Thyroid gland (tissue), 4 donors: ENCODE results near the gene RPH3AL. TPM values are rescaled to one million over a fixed set of nuclear protein-coding genes. Genes with fewer than 3 reads are reported as not detected.
"Not testable (repeated sequence)": the region's sequence is repeated elsewhere in the genome, so short reads cannot be mapped to it uniquely, and the experiment has no call there.

Source experiments
- DNase-seq, 2 donors: peaks; one replicate each; pipeline ENCODE4 v3.0.0-alpha.2; 2019
- H3K27ac ChIP-seq, 3 donors: fragments of 200-600 bp; sonication (generic); 1 replicate in 2 of 3; 2 replicates in 1 of 3; pipeline ENCODE4 v1.5.1; 2016 to 2019; ENCODE audit warnings: mild to moderate bottlenecking in 1 of 3, moderate library complexity in 1 of 3
- H3K27me3 ChIP-seq: fragments of 200-600 bp; sonication (generic); one replicate; pipeline ENCODE4 v1.5.1; 2019
- H3K36me3 ChIP-seq, 2 donors: fragments of 200-600 bp; sonication (generic); one replicate each; pipeline ENCODE4 v1.5.1; 2016 to 2019
- H3K4me1 ChIP-seq, 2 donors: fragments of 200-600 bp; sonication (generic); one replicate each; pipeline ENCODE4 v1.5.1; 2017 to 2019
- H3K4me3 ChIP-seq, 3 donors: fragments of 200-600 bp; sonication (generic); replicated peaks in 1 of 3; 1 replicate in 2 of 3; 2 replicates in 1 of 3; pipeline ENCODE4 v1.5.1; 2016; ENCODE audit warnings: mild to moderate bottlenecking in 1 of 3
- H3K9me3 ChIP-seq: fragments of 200-600 bp; sonication (generic); one replicate; pipeline ENCODE4 v1.5.1; 2017
- CTCF ChIP-seq, 6 experiments: fragments of 200-600 bp in 3 of 6; fragments of 450-650 bp in 3 of 6; sonication (generic) in 3 of 6; IDR thresholded peaks; one replicate each; pipeline ENCODE4 v1.5.1; 2016 to 2019; ENCODE audit warnings: antibody characterized with exemption in 6 of 6, mild to moderate bottlenecking in 2 of 6, inconsistent platforms in 1 of 6, moderate library complexity in 1 of 6
- POLR2A ChIP-seq, 2 donors: fragments of 450-650 bp; IDR thresholded peaks; one replicate each; pipeline ENCODE4 v1.6.1; 2017; ENCODE audit warnings: antibody characterized with exemption in 2 of 2, mild to moderate bottlenecking in 2 of 2, moderate library complexity in 1 of 2
- WGBS, 2 donors: methylation state at CpG; one replicate each; pipeline ENCODE4 v1.1.5; 2017; 5-methylcytosine and 5-hydroxymethylcytosine counted together
- intact Hi-C: fragments of 100-400 bp; cut with DNase I; formaldehyde crosslinking; loops from one replicate; pipeline ENCODE4 v1.15.1; 2023
- total RNA-seq, 4 donors: library from RNA; depleted of rRNA; stranded (reverse); fragments of >200 nt; gene quantifications; one replicate each; pipeline ENCODE4 v1.2.3, GENCODE V29; 2016

RPH3AL gene
- total RNA-seq, 4 donors from 2014 or later: 19.1 to 47.7 (median 42.5) TPM

DNA sequence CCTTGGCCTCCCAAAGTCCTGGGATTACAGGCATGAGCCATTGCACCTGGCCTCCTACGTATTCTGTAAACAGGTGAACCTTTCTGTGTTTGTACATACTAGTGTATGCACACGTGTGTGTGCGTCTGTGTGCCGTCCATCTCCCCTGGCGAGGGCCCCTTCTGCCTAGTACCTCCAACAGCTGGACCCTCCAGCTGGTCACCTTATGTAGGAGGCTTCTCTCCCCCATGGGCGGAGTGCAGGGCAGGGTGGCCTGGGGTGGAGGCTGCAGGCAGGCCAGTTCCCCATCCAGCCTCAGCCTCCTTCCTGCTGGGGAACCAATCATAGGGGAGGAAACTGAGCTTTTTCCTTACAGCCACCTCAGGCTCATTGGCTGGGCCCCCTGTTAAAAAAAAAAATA, 146.8 kb downstream of the RPH3AL start:
- TF ChIP-seq CTCF (IDR thresholded peaks at IDR 0.05): no peak
- no peak for TF ChIP-seq POLR2A (IDR thresholded peaks at IDR 0.05)

DNA sequence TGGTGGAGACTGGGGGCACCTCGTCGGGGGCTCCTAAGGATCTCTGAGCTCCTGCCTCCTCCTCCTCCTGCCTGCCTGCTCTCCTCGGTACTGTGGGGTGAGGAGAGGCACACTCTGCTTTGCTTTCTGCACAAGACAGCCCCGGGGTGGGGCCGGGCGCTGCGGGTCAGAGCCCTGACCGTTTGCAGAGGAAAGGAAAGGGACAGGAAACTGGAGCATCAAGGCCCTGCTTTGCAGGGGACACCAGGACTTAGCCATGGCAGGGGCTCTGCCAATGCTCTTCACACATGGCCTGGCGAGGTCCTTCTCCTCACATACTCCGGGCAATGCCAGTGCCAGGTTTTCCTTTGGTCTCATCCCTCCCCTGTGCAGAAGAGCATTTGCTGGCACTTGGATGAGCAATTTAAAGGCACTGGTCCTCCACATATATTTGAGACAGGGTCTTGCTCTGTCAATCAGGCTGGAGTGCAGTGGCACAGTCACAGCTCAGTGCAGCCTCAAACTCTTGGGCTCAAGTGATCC, 147.4 kb downstream of the RPH3AL start:
- H3K36me3 ChIP-seq: no peaks in the 10 kb centered on the region
- no peaks in the 10 kb centered on the region for H3K9me3 ChIP-seq
- DNase-seq: no peak
- H3K4me3 ChIP-seq: no peak overlapping the region
- intact Hi-C loops: no loop called here
- H3K27me3 ChIP-seq: no peaks in the 10 kb centered on the region
- no peaks in the 10 kb centered on the region for H3K4me1 ChIP-seq
- H3K27ac ChIP-seq: no peak overlapping the region
- TF ChIP-seq CTCF (IDR thresholded peaks at IDR 0.05) (no peak), POLR2A (IDR thresholded peaks at IDR 0.05) (no peak)
- WGBS, 2 donors: 16 to 43% methylated on average over 3 to 10 of the region's 10 CpGs

More for the DNA sequence above, 146.8 kb downstream of the RPH3AL start:
- DNase-seq: no peak
- intact Hi-C loops: no loop called here
- H3K4me1 ChIP-seq: no peaks in the 10 kb centered on the region
- H3K36me3 ChIP-seq: no peaks in the 10 kb centered on the region
- no peak overlapping the region for H3K4me3 ChIP-seq
- no peak overlapping the region for H3K27ac ChIP-seq
- no peaks in the 10 kb centered on the region for H3K9me3 ChIP-seq
- H3K27me3 ChIP-seq: no peaks in the 10 kb centered on the region
- WGBS, 2 donors: 92 to 98% methylated on average over 6 of the region's 6 CpGs

DNA sequence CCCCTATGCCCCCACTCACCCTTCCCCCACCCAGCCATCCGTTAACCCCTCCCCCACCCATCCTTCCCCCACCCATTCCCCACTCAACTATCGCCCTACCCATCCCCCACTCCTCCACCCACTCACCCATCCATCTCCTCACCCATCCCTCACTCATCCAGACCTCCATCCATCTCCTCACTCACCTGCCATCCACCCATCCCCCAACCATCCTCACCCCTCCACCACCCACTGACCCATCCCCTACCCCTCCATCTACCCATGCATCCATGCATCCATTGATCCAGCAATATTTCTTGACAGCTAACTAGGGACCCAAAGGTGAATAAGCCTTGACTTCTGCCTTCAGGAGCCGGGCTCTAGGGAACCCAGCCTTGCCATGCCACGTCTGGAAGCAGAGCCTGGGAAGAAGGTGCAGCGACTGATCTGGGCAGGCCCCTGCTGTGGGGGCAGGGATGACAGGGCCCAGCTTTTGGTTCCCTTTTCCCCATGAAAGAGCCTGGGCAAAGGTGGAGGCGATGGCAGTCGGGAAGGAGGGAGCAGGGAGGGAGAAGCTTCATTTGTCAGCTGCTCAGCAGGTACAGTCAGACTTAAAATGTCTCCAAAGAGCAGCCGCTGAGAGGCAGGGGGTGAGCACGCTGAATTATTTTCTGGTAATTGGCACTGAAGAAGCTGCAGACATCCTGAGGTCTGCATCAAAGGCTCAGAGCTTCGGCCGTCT, 148.0 kb downstream of the RPH3AL start:
- no peak overlapping the region for H3K4me3 ChIP-seq
- no peak overlapping the region for H3K27ac ChIP-seq
- TF ChIP-seq POLR2A (IDR thresholded peaks at IDR 0.05) (no peak), CTCF (IDR thresholded peaks at IDR 0.05) (no peak)
- no peaks in the 10 kb centered on the region for H3K27me3 ChIP-seq
- DNase-seq: no peak
- 40 to 57% methylated on average over 8 to 11 of the region's 11 CpGs for WGBS, 2 donors
- no peaks in the 10 kb centered on the region for H3K36me3 ChIP-seq
- intact Hi-C loops: no loop called here
- H3K4me1 ChIP-seq: peaks cover 0 to 5% of the 10 kb centered on the region in 2 donors
- H3K9me3 ChIP-seq: no peaks in the 10 kb centered on the region

GRCh38 chr17:202501-202951, 150.1 kb downstream of the RPH3AL start:
- Histone ChIP-seq H3K36me3 (no peaks in the 10 kb centered on the region), H3K4me1 (peaks cover 0 to 6% of the 10 kb centered on the region in 2 donors), H3K4me3 (no peak overlapping the region), H3K9me3 (no peaks in the 10 kb centered on the region), H3K27ac (no peak overlapping the region), H3K27me3 (no peaks in the 10 kb centered on the region)
- DNase-seq: no peak
- 73 to 86% methylated on average over 16 to 18 of the region's 23 CpGs for WGBS, 2 donors
- TF ChIP-seq CTCF (IDR thresholded peaks at IDR 0.05) (no peak), POLR2A (IDR thresholded peaks at IDR 0.05) (no peak)
- intact Hi-C loops: no loop called here

GRCh38 chr17:201736-202135, 150.9 kb downstream of the RPH3AL start:
- H3K4me1 ChIP-seq, H3K9me3 ChIP-seq, intact Hi-C loops, H3K27ac ChIP-seq, H3K36me3 ChIP-seq, H3K4me3 ChIP-seq, H3K27me3 ChIP-seq, DNase-seq: not testable (repeated sequence)
- WGBS, 2 donors: 70 to 74% methylated on average over 6 to 9 of the region's 13 CpGs

DNA sequence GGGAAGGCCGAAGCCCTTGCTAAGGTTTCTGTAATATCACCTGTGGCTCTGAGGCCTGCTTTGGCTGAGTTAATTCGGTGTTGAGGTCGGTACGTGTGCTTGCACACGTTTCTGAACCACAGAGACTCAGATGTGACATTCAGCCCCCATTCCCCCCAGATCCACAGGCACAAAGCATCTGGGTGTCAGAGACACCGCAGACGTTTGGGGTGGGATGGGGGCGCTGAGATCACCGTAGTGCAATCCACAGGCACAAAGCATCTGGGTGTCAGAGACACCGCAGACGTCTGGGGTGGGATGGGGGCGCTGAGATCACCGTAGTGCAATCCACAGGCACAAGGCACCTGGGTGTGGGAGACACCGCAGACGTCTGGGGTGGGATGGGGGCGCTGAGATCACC, 151.3 kb downstream of the RPH3AL start:
- H3K27ac ChIP-seq, H3K27me3 ChIP-seq, H3K4me3 ChIP-seq, DNase-seq, H3K4me1 ChIP-seq, intact Hi-C loops, H3K36me3 ChIP-seq, H3K9me3 ChIP-seq: not testable (repeated sequence)
- 77 to 82% methylated on average over 5 to 9 of the region's 16 CpGs for WGBS, 2 donors
